ENCODE results near the gene LAPTM5. TPM values are rescaled to one million over a fixed set of nuclear protein-coding genes. Genes with fewer than 3 reads are reported as not detected.

The LAPTM5 gene
- total RNA-seq, 1 experiment from 2014 or later: not detected

DNA sequence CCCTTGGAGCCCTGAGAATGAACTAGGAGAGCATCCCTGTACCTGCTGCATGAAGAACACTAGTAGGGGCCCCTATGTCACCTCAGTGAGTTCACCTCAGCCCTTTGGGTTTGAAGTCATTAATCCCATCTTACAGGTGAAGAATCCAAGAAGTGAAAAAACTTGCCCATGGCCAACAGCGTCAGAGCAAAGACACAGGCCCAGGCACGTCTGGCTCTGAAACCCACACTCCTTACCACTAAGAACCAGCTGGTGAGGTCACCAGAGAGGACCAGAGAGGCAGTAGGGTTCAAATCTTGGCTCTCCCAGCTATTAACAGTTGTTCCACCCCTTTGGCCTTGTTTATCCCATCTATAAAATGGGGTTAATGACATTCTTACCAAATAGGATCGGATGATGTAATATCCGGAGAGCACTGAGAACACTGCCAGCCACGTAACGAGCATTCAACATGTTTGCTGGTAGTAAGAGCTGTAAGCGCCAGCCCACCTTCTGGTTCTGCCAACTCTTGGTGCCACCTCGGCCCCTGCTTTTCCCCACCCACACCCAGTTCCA is 43.0 kb downstream of the LAPTM5 start:
- no TSS peak for BruUV-seq (replicated peaks)
- H3K27me3 ChIP-seq (replicated peaks; ENCODE audit: insufficient read depth, low read depth, low read length, poor library complexity): no peaks in the 10 kb centered on the region
- H3K9me3 ChIP-seq (ENCODE audit: low read depth, low read length, poor library complexity, severe bottlenecking): peaks cover 7% of the 10 kb centered on the region
- H3K4me1 ChIP-seq (ENCODE audit: insufficient read depth, low read length, poor library complexity, severe bottlenecking): peaks cover 4% of the 10 kb centered on the region
- ChIA-PET CTCF (no interaction called here), POLR2A (ENCODE audit: low non-redundant PET) (no interaction called here)
- H3K4me3 ChIP-seq (ENCODE audit: low read depth, low read length, poor library complexity, severe bottlenecking): no peak overlapping the region
- intact Hi-C loops (cut with micrococcal nuclease; ENCODE audit: unreplicated experiment): loop anchor here (5.0 kb wide), 1 partner anchor 213 kb away; no protein-coding TSS in a partner anchor
- no peak for DNase-seq (ENCODE audit: low spot score)
- no peak for TF ChIP-seq EZH2 (IDR thresholded peaks at IDR 0.05; ENCODE audit: borderline replicate concordance, low read depth, low read length, poor library complexity, severe bottlenecking)
- TF ChIP-seq, protein P1, sequence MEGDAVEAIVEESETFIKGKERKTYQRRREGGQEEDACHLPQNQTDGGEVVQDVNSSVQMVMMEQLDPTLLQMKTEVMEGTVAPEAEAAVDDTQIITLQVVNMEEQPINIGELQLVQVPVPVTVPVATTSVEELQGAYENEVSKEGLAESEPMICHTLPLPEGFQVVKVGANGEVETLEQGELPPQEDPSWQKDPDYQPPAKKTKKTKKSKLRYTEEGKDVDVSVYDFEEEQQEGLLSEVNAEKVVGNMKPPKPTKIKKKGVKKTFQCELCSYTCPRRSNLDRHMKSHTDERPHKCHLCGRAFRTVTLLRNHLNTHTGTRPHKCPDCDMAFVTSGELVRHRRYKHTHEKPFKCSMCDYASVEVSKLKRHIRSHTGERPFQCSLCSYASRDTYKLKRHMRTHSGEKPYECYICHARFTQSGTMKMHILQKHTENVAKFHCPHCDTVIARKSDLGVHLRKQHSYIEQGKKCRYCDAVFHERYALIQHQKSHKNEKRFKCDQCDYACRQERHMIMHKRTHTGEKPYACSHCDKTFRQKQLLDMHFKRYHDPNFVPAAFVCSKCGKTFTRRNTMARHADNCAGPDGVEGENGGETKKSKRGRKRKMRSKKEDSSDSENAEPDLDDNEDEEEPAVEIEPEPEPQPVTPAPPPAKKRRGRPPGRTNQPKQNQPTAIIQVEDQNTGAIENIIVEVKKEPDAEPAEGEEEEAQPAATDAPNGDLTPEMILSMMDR (conservative IDR thresholded peaks at IDR 0.05; ENCODE audit: low read depth, low read length): no peak
- H3K36me3 ChIP-seq (ENCODE audit: insufficient read depth, low read length, poor library complexity, severe bottlenecking): no peaks in the 10 kb centered on the region
- H3K27ac ChIP-seq (ENCODE audit: low read depth, low read length, poor library complexity, severe bottlenecking): no peak overlapping the region

DNA sequence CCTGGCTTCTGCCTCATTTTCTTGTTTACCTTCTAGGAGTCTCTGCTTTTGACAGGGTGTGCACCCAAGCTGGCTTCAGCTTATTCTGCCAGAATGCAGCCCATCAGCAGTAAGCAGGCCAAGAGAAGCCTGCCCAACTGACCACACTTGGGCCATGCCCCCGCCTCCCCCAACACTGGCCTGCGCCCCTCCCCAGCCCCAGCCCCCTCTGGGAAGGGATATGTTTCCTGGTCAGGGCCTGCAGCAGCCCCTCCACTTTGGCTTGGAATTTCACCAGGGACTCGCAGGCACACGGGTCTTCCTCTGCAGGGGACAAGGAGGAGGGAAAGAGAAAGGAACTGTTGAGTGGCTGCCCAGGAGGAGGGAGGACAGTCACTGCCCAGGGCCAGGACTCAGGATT is 43.5 kb downstream of the LAPTM5 start:
- ChIA-PET POLR2A (ENCODE audit: low non-redundant PET) (no interaction called here), CTCF (interaction anchor here (0.7 kb wide), 1 partner anchor 66 kb away, joined by 4 read pairs; no protein-coding TSS in a partner anchor)
- BruUV-seq (replicated peaks): no TSS peak
- DNase-seq (ENCODE audit: low spot score): no peak
- intact Hi-C loops (cut with micrococcal nuclease; ENCODE audit: unreplicated experiment): no loop called here
- H3K36me3 ChIP-seq (ENCODE audit: insufficient read depth, low read length, poor library complexity, severe bottlenecking): no peaks in the 10 kb centered on the region
- H3K4me1 ChIP-seq (ENCODE audit: insufficient read depth, low read length, poor library complexity, severe bottlenecking): no peaks in the 10 kb centered on the region
- H3K27me3 ChIP-seq (replicated peaks; ENCODE audit: insufficient read depth, low read depth, low read length, poor library complexity): no peaks in the 10 kb centered on the region
- TF ChIP-seq, protein P1 (conservative IDR thresholded peaks at IDR 0.05; ENCODE audit: low read depth, low read length): no peak
- no peak for TF ChIP-seq EZH2 (IDR thresholded peaks at IDR 0.05; ENCODE audit: borderline replicate concordance, low read depth, low read length, poor library complexity, severe bottlenecking)
- H3K4me3 ChIP-seq (ENCODE audit: low read depth, low read length, poor library complexity, severe bottlenecking): no peak overlapping the region
- H3K9me3 ChIP-seq (ENCODE audit: low read depth, low read length, poor library complexity, severe bottlenecking): peaks cover 7% of the 10 kb centered on the region
- H3K27ac ChIP-seq (ENCODE audit: low read depth, low read length, poor library complexity, severe bottlenecking): no peak overlapping the region

DNA sequence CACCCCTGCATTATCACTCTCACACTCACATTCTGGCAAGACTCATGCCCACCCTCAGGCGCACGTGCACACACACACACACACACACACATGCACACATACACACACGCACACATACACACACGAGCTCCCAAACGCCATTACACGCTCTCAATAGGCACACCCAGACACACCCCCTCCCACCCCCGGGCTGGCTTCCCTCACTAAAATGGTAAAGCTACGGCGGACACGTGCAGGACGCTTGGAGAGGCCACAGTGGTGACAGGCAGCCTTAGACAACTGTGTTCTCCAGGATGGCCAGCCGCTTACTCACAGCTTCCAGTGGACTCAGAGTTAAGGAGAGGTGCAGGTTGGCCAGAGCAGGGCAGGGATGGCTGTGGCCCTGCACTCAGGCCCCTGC is 44.3 kb downstream of the LAPTM5 start:
- BruUV-seq (replicated peaks): no TSS peak
- intact Hi-C loops (cut with micrococcal nuclease; ENCODE audit: unreplicated experiment): no loop called here
- CTCF ChIA-PET: interaction anchor here (0.7 kb wide), 1 partner anchor 67 kb away, joined by 4 read pairs; no protein-coding TSS in a partner anchor

More for the DNA sequence above, 44.3 kb downstream of the LAPTM5 start:
- Histone ChIP-seq H3K9me3 (ENCODE audit: low read depth, low read length, poor library complexity, severe bottlenecking) (peaks cover 7% of the 10 kb centered on the region), H3K4me3 (ENCODE audit: low read depth, low read length, poor library complexity, severe bottlenecking) (no peak overlapping the region), H3K36me3 (ENCODE audit: insufficient read depth, low read length, poor library complexity, severe bottlenecking) (no peaks in the 10 kb centered on the region), H3K4me1 (ENCODE audit: insufficient read depth, low read length, poor library complexity, severe bottlenecking) (no peaks in the 10 kb centered on the region), H3K27ac (ENCODE audit: low read depth, low read length, poor library complexity, severe bottlenecking) (no peak overlapping the region), H3K27me3 (replicated peaks; ENCODE audit: insufficient read depth, low read depth, low read length, poor library complexity) (no peaks in the 10 kb centered on the region)
- no peak for TF ChIP-seq EZH2 (IDR thresholded peaks at IDR 0.05; ENCODE audit: borderline replicate concordance, low read depth, low read length, poor library complexity, severe bottlenecking)
- TF ChIP-seq, protein P1 (conservative IDR thresholded peaks at IDR 0.05; ENCODE audit: low read depth, low read length): no peak
- no peak for DNase-seq (ENCODE audit: low spot score)
- POLR2A ChIA-PET (ENCODE audit: low non-redundant PET): no interaction called here

All from A673 (cell line).